Suppressor macrophage treated with lipopolysaccharide for 4 hours (primary cell): ENCODE measurements around the gene PUDP.
"Not testable (repeated sequence)": the region's sequence is repeated elsewhere in the genome, so short reads cannot be mapped to it uniquely, and the experiment has no call there.

ENCODE experiments used
- DNase-seq: peaks from one replicate; pipeline ENCODE4 v3.0.0-alpha.2; 2020

The PUDP gene

DNA sequence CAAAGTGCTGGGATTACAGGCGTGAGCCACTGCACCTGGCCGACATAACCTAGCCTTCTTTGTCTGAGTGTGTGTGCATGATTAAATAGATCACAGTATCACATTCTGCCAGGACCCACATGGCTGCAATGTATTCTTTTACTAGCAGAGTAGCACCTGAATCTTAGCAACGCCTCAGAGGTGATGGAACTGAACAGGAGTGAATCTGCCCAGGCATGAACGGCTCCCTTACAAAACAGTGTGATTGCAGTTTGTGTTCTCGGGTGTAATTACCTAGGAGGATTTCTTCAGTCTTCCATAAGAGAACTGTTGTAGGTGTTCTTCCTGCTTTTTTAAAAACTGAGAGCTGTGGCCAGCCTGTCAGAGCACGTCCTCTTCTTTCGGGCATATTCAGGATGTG, 123.1 kb downstream of the PUDP start:
- no peak for DNase-seq

DNA sequence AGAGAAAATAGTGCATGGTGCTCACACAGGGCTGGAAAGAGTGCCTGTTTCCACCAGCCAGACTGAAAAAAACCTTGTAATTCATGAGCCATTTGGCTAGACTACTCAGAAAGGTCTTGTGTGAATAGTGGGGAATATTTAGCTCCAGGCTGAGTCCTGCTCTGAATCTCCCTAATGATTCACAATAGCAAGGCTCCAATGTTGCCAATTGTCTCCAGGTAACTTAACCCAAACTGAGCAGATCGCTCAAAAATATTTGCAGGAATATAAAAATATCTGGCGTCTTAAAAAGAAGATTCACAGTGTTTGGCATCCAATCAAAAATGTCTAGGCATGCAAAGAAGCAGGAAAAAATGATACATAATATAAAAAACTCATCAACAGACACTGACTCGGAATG, 125.0 kb downstream of the PUDP start:
- not testable (repeated sequence) for DNase-seq

DNA sequence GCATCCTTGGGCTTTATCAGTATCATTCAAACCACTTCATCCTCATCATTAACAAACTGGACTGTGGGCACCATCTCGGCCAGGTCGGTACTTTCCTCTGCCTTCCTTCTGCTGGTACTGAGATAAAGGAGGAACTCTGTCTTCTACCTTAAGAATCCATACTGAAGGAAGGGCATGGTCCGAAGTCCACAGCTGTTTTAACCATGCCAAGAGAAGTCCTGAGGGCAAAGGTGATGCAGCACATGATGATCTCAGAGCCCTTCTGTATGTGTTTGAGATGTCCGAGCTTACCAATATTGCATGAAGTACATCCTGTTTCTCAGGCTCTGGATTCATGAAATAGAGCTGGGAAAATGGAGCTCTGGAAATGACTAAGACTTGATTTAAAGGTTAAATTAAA, 126.0 kb downstream of the PUDP start:
- no peak for DNase-seq

DNA sequence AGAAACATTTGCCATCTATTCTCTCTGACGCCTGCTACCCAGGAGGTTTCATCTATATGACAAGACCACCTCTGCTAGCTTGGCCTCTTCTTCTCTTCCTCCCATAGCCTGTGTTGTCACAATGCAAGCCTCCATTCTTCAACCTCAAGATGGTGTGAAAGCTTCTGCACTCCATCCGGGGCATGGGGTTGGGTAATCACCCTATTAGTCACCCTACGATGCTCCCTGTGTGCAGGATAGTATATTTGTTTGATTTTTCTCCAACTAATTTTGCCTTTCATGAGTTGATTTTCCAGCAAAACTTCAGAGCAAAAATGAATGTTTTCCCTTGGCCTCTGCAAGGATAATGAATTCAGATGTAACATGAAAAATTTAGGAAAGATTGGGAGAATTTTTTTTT, 128.4 kb downstream of the PUDP start:
- DNase-seq: no peak

DNA sequence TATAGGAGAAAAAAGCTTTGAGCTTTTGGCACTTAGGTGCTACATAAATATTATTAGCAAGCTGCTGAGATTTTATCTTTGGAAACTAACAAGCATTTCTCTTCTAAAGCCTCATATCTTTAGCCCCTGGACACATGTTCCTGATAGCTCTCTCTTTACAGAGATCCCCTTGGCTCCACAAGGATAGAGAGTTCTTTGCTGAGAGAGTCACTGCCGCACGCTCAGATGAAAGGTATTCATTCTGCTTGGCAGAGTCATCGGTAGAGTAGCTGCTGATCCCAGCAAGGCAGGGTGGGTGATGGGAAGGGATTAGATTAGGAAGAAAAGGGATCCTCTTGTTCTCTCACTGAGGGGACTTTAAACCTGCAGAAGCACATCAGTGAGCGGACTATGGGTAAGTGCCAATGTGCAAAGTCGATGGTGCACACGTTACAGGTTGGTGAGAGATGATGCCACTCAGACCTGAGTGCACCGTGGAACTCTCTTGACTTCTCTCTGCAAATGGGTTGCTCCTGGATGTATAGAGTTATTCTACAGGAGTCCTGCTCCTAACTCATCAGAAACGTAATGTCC, 135.6 kb downstream of the PUDP start:
- DNase-seq: not testable (repeated sequence)

DNA sequence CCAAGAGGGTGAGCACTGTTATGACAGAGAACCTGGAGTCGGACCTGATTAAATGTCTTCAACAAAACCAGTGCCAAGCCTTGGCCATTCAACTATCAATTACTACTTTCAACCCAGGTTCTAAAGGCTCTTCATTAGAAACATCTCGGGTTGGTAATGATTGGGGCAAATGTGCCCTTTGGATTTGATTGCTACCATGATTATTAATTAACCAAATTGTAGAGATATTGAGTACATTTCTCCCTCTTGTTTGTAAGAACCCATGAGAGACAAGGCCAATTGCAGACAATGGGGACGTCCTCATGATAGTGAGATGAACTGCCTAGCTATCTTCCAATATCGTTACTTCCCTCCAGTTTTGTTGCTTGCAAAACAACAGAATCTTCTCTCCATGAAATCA, 137.1 kb downstream of the PUDP start:
- not testable (repeated sequence) for DNase-seq

DNA sequence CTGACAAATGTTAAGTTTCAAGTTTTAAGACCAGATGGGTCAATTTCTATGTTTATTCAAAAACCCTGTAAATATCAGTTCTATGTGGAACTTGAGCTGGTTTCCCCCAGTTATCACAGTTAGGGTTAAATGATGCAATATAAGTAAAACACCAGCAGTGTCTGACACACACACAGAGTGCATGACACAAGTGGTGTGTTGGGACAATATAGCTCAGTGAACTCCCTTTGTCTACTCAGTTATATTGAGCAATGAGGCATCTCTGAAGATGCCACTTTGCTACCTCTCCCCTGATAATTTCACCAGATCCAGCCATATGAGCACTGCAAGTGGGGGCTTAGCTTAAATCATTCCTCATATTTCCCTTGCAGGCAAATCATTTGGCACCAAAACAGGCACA, 140.6 kb downstream of the PUDP start:
- not testable (repeated sequence) for DNase-seq
